ENCODE data around the gene ERLIN1.

Gene ERLIN1

DNA sequence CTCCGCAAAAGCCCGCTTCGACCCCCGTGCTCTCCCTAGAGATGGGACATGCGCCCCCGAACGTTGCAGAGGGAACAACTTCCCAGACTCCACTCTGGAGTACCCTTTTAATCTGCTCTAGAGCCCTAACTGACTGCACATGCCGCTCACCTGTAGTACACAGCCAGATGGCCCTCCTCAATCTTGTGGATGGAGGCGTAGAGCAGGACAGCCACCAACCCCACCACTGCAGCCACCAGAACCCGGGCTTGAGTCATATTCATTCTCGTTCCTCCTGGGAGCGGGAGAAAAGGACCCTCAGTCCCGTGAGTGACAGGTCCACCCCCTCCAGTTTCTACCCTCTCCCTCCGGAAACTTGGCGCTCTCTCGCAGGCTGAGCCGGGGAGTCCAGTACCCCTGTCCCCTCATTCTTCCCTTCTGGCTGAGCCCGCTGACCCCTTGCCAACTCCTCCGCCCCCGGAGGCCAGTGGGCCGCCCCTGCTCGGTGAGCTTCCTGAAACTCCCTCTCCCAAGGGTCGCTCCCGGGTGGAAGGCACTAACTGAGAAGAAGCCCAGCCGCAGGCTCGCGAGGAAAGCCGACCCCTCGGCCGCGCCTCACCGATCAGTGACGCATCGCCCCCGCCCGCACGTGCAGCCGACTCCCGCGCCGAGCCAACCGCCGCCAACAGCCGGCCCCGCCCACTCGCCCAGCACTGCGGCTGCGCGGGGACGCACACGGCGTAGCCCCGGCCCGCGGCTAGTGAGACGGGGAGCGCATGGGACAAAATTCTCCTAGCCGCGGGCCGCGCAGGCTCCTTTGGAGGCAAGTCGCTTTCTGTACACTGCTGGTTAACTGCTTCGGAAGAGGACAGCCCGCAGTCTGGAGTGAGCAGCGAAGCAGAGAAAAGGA, at the start of gene ERLIN1:
Gene ERLIN1, minus strand, starts transcription at position 666 of the 889 bp plus-strand sequence. Its CDS starts 403 bp downstream, at position 263.
- peak; percentile 91 for DNase-seq (ENCODE audit: low read depth)
- peak within 1 kb of the TSS; percentile 96 for H3K4me3 ChIP-seq (replicated peaks; ENCODE audit: low read depth, low read length)

DNA sequence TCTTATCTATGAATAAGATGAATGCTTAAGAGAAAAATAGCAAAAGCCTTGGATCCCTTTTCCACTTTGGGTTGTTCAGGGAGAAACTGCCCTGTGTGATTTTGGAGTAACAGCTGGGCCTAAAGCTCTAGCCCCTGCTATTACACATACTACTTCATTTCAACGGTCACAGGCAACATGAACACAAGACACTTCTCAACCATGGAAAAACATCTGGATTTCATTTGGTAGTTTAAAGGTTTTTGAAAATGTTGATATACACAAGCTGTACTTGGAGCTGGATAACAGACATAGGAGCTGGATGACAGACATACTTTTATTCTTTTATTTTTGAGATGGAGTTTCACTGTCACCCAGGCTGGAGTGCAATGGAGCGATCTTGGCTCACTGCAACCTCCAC, 46.3 kb upstream of the ERLIN1 start:
- TF ChIP-seq, protein P1, sequence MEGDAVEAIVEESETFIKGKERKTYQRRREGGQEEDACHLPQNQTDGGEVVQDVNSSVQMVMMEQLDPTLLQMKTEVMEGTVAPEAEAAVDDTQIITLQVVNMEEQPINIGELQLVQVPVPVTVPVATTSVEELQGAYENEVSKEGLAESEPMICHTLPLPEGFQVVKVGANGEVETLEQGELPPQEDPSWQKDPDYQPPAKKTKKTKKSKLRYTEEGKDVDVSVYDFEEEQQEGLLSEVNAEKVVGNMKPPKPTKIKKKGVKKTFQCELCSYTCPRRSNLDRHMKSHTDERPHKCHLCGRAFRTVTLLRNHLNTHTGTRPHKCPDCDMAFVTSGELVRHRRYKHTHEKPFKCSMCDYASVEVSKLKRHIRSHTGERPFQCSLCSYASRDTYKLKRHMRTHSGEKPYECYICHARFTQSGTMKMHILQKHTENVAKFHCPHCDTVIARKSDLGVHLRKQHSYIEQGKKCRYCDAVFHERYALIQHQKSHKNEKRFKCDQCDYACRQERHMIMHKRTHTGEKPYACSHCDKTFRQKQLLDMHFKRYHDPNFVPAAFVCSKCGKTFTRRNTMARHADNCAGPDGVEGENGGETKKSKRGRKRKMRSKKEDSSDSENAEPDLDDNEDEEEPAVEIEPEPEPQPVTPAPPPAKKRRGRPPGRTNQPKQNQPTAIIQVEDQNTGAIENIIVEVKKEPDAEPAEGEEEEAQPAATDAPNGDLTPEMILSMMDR (IDR thresholded peaks at IDR 0.05; ENCODE audit: low read length, missing control alignments) = no peak
- no peak for DNase-seq (ENCODE audit: low read depth)

More for the DNA sequence above, at the start of gene ERLIN1:
- TF ChIP-seq, protein P1 (IDR thresholded peaks at IDR 0.05; ENCODE audit: low read length, missing control alignments) = no peak

DNA sequence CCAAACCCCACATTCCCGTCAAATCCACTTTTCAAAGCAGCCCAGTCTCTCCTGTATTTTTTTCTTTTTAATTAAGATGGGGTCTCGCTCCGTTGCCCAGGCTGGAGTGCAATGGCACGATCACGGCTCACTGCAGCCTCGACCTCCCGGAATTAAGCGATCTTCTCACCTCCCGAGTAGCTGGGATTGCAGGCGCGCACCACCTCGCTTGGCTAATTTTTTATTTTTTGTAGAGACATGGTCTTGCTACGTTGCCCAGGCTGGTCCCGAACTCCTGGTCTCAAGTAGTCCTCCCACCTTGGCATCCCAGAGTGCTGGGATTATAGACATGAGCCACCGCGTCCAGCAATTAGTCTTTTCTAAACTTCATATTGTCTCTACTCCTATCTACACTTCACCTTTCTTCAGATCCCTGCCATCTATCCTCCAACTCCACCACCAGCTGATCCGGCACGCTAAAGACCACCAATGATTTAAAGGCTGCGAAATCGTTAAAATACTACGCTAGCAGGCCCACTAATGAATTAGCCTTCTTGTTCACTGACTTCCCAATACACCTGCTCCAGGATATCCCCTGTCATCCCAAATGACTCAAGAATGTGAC, 44.1 kb upstream of the ERLIN1 start:
- no peak for DNase-seq (ENCODE audit: low read depth)
- H3K4me3 ChIP-seq (replicated peaks; ENCODE audit: low read depth, low read length) = peak overlapping the region; percentile 100
- TF ChIP-seq, protein P1 (IDR thresholded peaks at IDR 0.05; ENCODE audit: low read length, missing control alignments) = no peak

More for the DNA sequence above, 46.3 kb upstream of the ERLIN1 start:
- no peak overlapping the region for H3K4me3 ChIP-seq (replicated peaks; ENCODE audit: low read depth, low read length)

DNA sequence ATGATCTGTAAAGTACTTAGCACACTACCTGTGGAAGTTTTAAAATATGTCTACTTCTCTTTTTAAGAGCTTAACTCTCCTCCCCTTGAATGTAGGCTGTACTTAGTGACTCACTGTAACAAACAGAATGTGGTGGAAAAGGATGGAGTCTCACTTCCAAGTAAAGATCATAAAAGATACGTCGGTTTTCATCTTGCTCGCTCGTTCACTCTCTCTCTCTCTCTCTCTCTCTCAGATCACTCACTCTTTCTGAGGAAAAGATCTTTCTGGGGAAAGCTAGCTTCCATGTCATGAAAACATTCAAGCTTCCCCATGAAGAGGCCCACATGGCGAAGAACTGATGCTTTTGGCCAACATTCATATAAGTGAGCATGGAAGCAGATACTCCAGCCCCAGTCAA, 38.0 kb upstream of the ERLIN1 start:
- TF ChIP-seq, protein P1 (IDR thresholded peaks at IDR 0.05; ENCODE audit: low read length, missing control alignments) = no peak
- no peak overlapping the region for H3K4me3 ChIP-seq (replicated peaks; ENCODE audit: low read depth, low read length)
- DNase-seq (ENCODE audit: low read depth) = no peak

DNA sequence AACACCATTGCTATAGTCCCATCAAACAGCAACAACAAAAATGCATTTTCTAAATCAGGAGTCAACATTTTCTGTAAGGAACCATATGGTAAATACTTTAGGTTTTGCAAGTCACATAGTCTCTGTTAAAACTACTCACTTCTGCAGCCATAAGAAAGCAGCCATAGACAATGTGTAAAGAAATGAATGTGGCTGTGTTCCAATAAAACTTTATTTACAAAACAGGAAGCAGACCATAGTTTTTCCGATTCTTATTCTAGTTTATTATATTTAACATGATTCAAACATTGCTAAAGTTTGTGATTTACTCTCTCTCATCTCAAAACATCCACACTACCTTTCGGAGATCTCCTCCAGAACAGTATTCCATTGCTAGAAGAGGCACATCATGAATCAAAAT, 36.7 kb upstream of the ERLIN1 start:
- H3K4me3 ChIP-seq (replicated peaks; ENCODE audit: low read depth, low read length) = no peak overlapping the region
- DNase-seq (ENCODE audit: low read depth) = no peak
- TF ChIP-seq, protein P1 (IDR thresholded peaks at IDR 0.05; ENCODE audit: low read length, missing control alignments) = no peak

DNA sequence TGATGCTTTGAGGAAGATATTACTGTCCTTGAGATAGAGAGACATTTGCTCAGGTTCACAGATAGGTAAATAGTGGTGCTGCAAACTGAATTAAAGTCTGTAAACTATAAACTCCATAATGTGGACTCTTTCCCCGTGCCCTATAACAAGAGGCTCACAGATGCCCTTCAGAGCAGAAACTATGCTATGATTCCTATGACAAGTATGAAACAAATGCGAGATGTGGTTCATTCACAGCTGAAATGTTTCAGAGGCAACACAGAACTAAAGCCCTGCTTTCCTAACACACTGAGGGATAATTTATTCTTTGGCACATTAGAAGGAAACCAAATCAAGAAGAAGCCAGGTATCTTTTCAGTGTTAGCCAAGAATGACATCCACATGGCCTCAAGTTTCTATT, 30.2 kb upstream of the ERLIN1 start:
- DNase-seq (ENCODE audit: low read depth) = no peak
- H3K4me3 ChIP-seq (replicated peaks; ENCODE audit: low read depth, low read length) = no peak overlapping the region
- TF ChIP-seq, protein P1 (IDR thresholded peaks at IDR 0.05; ENCODE audit: low read length, missing control alignments) = no peak
